GM18526 (cell line): Measurements from ENCODE around the gene HSPH1.

Source experiments
- POLR2A ChIP-seq: IDR thresholded peaks from 3 replicates; pipeline ENCODE4 v1.6.1; 2011; ENCODE audit not compliant: insufficient read length; ENCODE audit errors: extremely low read depth

HSPH1 gene

GRCh38 chr13:31191748-31192147 is 30.0 kb upstream of the HSPH1 start:
- TF ChIP-seq POLR2A: no peak

GRCh38 chr13:31184981-31185645 is 23.4 kb upstream of the HSPH1 start:
- no peak for TF ChIP-seq POLR2A

- TF ChIP-seq POLR2A: no peak
Measured at GRCh38 chr13:31184451-31184850, 22.7 kb upstream of the HSPH1 start.

GRCh38 chr13:31182987-31183386 is 21.3 kb upstream of the HSPH1 start:
- no peak for TF ChIP-seq POLR2A

GRCh38 chr13:31179754-31180153 is 18.1 kb upstream of the HSPH1 start:
- TF ChIP-seq POLR2A: no peak

GRCh38 chr13:31179241-31179640 is 17.5 kb upstream of the HSPH1 start:
- no peak for TF ChIP-seq POLR2A

- no peak for TF ChIP-seq POLR2A
Measured at GRCh38 chr13:31175847-31176532, 14.3 kb upstream of the HSPH1 start.

GRCh38 chr13:31174018-31174417 is 12.3 kb upstream of the HSPH1 start:
- TF ChIP-seq POLR2A: no peak

- no peak for TF ChIP-seq POLR2A
Measured at GRCh38 chr13:31172535-31172934, 10.8 kb upstream of the HSPH1 start.

- TF ChIP-seq POLR2A: no peak
Measured at GRCh38 chr13:31172001-31172400, 10.3 kb upstream of the HSPH1 start.

- no peak for TF ChIP-seq POLR2A
Measured at GRCh38 chr13:31168736-31169135, 7.0 kb upstream of the HSPH1 start.

GRCh38 chr13:31168166-31168565 is 6.5 kb upstream of the HSPH1 start:
- no peak for TF ChIP-seq POLR2A

GRCh38 chr13:31167490-31167889 is 5.8 kb upstream of the HSPH1 start:
- TF ChIP-seq POLR2A: no peak

- no peak for TF ChIP-seq POLR2A
Measured at GRCh38 chr13:31166591-31166990, 4.9 kb upstream of the HSPH1 start.

- peak; percentile 47 for TF ChIP-seq POLR2A
Measured at GRCh38 chr13:31162151-31163008, 676 bp upstream of the HSPH1 start.

GRCh38 chr13:31160857-31161556 is 697 bp downstream of the HSPH1 start:
- no peak for TF ChIP-seq POLR2A

- TF ChIP-seq POLR2A: no peak
Measured at GRCh38 chr13:31159306-31159705, 2.4 kb downstream of the HSPH1 start.
